Inflammatory macrophage treated with lipopolysaccharide for 4 hours (primary cell): ENCODE measurements around the gene MARCHF3.
"Not testable (repeated sequence)": the region's sequence is repeated elsewhere in the genome, so short reads cannot be mapped to it uniquely, and the experiment has no call there.

Experiments
- DNase-seq: peaks from one replicate; pipeline ENCODE4 v3.0.0-alpha.2; 2020

The MARCHF3 gene

GRCh38 chr5:127046343-127047072 is 16.1 kb upstream of the MARCHF3 start:
- no peak for DNase-seq

GRCh38 chr5:127042593-127042992 is 12.2 kb upstream of the MARCHF3 start:
- DNase-seq, result no peak

DNA sequence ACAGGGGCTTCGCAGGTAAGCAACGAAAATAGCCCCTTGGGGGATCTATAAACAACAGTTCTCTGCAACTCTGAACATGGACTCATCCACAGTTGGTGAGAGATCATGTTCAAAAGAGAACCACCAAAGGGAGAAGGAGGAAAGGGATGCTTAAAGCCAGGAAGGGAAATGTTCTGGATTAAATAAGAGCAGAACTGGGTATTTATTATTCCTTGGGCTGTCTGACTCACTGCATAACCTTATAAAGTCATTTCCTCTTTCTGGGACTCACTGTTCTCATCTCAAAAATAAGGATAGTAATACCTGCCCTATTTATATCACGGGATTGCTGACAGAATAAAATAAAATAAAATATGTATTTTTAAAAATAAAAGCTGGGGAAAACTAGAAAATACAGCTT is 11.2 kb upstream of the MARCHF3 start:
- no peak for DNase-seq

DNA sequence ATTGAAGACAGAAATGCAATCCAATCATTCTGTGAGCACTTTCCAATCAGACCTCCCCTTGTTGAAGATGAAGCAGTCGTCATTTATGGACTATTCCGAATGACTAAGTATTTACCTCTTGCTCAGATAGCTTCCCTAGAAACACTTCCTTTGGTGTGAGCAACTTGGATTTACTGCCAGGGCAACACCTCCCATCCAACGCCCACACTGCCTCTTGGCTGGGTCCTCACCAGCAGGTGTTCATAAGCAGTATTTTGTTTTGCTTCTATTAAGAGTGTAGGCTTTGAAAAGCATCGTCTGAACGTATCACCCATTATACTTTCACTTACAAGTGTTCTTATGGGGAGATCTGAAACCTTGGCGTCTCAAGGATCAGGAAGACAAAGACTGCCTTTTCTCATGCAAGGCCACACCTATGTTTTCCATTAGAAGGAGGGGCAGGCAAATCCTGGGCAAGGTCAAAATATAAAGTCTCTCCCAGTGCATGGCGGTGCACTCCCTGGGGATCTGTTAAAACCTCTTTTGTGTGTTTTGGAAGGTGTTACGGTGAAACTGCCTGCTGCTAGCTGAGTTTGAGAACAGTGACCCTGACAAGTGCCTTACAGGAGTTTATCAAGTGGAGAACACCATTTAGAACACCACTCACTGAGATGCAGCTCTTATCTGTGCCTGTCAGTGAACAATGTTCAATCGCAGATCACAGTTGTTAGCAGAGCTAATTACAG is 10.6 kb upstream of the MARCHF3 start:
- no peak for DNase-seq

DNA sequence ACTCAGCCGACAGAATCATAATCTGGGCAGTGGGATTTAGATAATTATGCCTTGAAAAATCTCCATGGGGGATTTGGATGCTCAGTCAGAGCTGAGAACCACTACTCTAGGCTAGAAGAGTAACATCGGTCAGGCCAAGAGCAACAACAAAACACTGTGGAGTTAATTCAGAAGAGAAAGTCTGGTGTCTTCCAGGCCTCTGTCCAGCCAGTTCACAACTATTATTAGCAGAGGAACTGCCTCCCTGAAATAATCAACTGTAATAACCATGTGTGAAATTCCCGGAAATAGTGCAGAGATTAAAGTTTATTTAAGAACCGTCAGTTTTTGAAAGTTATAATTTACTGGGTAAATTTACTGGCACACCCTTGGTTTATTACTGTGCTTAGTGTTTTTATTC is 8.2 kb upstream of the MARCHF3 start:
- no peak for DNase-seq

GRCh38 chr5:127031863-127032232 is 1.5 kb upstream of the MARCHF3 start:
- DNase-seq, result no peak

DNA sequence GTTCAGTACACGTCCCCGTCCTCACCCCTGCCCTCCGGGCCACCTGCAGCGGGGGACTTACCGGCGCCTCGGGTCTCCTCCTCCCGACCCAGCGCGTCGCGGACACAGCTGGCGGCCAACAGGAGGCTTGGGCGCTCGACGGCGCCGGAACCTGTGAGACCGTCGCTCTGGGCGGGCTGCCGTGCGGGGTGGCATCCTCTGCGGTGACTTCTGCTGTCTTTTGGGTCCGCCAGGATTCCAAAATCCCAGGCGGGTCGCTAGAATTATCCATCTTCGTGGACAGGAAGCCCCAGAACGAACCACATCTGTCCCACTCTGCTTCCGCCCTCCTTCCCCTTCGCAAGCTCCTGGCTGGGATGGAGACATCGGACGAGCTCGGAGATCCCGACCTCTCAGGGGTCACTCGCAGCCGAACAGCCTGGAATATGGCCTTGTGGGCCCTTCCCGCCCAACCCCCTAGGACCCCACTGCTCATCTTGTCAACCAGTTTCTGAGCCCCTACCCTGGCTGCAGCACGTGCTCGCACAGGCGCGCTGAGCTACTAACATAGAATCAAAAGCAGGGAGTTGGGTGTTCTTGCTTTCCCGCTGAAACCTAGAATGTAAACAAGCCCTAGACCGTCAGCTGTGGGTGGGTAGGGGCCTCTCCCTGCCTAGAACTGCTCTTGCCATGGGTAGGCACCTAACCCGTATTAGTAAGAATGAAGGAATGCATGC is 947 bp upstream of the MARCHF3 start:
- peak; percentile 12 for DNase-seq

DNA sequence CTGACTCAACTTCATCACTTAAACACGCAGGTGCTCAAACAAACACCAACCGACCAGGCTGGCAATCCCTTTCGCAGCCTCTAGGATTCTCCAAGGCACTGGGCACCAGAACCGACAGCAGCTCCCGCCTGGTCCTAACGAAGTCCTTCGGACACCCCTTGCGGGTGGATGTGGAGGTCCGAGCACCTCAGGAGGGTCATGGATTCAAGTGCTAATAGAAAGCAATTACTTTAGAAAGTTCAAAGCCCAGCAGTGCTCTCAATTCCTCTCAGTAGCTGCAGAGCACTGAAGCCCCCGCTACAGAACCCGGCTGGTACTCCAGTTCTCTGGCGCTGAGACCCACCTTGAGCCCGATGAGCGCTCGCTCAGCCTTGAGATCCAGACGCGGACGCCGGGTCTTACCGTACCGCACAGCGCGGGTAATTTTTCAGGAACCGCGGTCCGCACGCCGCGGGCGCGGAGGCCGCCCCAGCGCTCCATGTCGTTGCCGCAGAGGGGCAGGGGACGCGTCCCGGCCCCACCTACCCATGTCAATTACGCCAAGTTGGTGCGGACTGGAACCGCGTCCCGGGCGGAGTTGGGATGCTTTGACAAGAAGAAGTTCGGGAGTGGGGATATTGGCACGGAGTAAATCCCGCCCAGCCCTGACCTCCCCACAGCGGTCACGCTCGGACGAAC is 638 bp downstream of the MARCHF3 start:
- peak; percentile 57 for DNase-seq

DNA sequence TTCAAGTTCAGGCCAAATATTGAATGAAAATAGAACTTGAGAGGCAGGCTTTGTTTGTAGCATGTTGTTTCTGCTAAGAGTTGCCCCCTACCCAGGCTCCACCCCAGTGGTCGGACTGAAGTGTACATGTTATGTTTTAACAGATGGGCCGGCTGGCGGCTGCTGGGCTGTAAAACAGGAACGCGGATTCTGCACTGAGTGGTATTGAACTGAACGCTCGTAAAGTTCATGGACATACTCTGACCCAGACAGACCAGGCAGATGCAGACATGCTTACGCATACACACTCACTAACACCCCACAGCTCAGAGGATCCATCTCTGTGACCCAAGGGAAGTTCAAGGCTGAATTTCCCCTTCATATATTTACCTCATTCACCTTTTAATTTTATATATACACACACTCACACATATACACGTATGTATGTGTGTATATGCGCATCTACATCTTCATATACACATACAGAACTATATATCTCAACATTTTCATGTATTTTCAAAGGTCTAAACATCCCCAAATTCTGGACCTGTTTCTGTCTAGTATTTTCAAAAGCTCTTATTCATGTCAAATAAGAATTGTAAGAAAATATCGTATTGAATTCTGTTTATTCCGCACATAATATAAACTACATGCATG is 1.4 kb downstream of the MARCHF3 start:
- peak; percentile 43 for DNase-seq

GRCh38 chr5:127027539-127027938 is 2.8 kb downstream of the MARCHF3 start:
- DNase-seq, result no peak

DNA sequence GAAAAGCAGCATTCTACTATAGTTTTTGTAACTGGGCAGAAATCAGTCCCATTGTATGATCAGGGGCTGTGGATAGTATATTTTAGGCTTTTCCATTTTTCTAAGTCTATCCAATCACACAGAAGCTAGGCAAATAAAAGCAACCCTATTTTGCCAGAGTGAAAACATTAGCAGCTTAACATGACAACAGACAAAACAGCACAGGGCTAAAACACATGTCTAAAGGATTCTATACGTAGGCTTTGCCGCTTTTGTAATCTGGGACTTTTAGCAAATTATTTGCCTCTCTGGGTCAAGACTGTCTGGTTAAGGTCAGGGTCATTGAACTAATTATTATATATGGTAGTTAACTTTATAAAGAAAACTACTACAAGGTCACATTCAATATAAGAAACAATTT is 4.2 kb downstream of the MARCHF3 start:
- peak; percentile 11 for DNase-seq

DNA sequence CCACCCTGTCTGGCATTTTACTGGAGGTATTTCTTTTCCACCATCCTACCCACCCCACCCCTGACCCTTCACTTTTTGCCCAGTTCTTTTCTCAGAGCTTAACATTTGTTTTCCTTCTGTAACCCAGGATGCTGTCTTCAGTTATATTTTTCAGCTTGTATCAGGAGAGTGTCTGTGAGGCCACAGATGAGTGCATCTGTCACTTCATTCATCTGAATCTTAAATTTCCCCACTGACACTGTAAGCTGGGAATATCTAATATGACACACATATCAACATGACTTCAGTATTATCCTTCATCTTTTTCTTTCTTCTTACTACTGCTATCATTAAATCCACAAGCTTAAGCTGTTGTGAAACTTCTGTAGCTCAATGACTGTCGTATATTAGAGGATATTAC is 4.9 kb downstream of the MARCHF3 start:
- no peak for DNase-seq

GRCh38 chr5:127024821-127025220 is 5.5 kb downstream of the MARCHF3 start:
- DNase-seq, result no peak

- not testable (repeated sequence) for DNase-seq
Measured at GRCh38 chr5:127023552-127024191, 6.7 kb downstream of the MARCHF3 start.

GRCh38 chr5:127022846-127023245 is 7.5 kb downstream of the MARCHF3 start:
- DNase-seq, result no peak

DNA sequence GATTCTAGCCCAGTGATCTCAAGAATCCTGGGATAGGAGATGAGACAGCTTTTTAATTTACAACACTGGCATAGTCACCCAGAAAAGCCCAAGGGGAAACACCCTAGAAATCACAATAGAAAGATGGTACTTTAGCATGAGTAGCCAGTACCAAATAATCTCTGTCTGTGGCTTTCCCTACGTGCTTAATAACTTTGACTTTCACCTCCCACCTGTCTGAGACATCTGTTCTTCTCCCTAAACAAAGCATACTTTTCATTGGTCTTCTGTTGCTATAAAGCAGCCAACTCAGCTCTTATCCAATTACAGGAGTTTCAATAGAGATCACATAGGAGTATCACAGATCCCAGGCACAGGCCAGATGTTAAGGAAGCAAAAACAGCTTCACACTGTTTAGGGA is 10.4 kb downstream of the MARCHF3 start:
- DNase-seq, result no peak

- DNase-seq, result not testable (repeated sequence)
Measured at GRCh38 chr5:127016722-127017121, 13.6 kb downstream of the MARCHF3 start.

GRCh38 chr5:127015716-127016115 is 14.6 kb downstream of the MARCHF3 start:
- DNase-seq, result no peak

DNA sequence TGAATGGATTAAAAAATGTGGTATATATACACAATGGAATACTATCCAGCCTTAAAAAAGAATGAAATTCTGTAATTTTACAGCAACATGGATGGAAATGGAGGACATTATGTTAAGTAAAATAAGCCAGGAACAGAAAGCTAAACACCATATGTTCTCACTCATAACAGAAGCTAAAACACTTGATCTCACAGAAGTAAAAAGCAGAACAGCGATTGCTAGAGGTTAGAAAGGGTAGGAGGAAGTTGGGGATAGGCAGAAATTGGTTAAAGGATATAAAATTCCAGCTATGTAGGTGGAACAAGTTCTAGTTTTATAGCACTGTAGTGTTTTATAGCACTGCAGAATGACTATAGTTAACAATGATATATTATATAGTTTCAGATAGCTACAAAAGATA is 15.8 kb downstream of the MARCHF3 start:
- DNase-seq, result peak; percentile 77

DNA sequence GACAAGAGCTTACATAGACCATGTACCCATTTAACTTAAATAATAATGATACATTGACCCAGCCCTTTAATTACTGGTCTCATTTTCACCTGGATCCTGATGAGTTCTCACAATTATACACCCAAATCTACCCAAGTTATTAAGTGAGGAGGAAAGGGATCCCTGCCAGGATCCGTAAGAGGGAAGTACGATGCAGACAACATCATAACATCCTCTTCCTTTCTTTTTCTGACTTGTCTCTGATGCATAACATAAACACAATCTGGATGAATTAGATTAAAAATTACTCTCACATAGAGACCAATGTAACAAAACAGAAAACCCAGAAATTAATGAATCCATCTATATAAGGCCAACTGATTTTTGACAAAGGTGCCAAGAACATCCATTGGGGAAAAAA is 17.0 kb downstream of the MARCHF3 start:
- DNase-seq, result peak; percentile 8

DNA sequence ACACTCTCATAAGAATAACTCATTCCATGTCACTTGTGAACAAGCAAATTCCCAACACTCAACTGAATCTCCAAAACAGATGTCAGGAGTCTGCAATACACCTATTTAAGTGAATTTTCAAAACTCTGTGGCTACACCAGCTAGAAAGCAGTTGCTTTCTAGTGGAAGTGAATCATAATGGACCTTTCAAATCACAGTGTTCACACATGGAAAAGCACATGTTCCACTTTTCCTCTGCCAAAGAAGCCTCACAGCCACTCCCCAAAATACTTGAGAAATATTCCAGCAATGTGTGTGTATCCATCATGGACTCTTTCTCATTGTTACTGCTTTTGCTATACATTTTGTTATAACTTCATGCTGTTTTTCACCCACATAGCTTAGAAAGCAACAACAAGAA is 17.4 kb downstream of the MARCHF3 start:
- DNase-seq, result no peak

GRCh38 chr5:127011961-127012644 is 18.3 kb downstream of the MARCHF3 start:
- DNase-seq, result peak; percentile 9
